ENCODE data around the gene KCNH2.

DNA sequence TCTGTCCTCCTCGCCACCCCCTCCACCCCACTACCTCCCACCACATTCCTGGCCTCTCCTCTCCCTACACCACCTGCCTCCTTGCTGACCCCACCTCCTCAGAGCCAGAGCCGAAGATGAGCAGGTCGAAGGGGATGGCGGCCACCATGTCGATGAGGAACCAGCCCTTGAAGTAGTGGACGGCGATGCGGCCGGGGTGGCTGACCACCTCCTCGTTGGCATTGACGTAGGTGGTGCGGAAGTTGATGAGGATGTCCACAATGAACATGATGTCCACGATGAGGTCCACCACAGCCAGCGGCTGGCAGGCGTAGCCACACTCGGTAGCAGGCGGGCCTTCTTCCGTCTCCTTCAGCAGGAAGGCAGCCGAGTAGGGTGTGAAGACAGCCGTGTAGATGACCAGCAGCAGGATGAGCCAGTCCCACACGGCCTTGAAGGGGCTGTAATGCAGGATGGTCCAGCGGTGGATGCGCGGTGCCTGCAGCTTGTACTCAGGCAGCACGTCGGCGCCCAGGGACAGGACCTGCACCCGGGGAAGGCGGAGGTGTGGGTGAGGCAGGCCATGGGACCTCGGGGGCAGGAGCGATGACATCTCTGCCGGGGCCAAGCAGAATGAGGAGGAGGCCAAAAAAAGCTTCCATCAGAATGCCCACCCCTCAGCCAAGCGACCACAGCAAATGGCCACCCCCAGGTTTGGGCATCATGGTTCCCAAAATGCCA, 25.6 kb downstream of the KCNH2 start:
- TF ChIP-seq GABPA (IDR thresholded peaks at IDR 0.05; ENCODE audit: borderline replicate concordance, insufficient read depth, low read length) (no peak), EZH2 (IDR thresholded peaks at IDR 0.05; ENCODE audit: low read depth, low read length, severe bottlenecking) (no peak), POLR2A (IDR thresholded peaks at IDR 0.05; ENCODE audit: control extremely low read depth in 1 of 2, low read depth in 2 of 2, low read length in 2 of 2) (no peak), POLR2AphosphoS5 (IDR thresholded peaks at IDR 0.05; ENCODE audit: low read depth, low read length) (no peak), GTF2F1 (IDR thresholded peaks at IDR 0.05; ENCODE audit: borderline replicate concordance, low read depth, low read length) (no peak), CREB1 (IDR thresholded peaks at IDR 0.05) (no peak)
- TF ChIP-seq, protein P1, sequence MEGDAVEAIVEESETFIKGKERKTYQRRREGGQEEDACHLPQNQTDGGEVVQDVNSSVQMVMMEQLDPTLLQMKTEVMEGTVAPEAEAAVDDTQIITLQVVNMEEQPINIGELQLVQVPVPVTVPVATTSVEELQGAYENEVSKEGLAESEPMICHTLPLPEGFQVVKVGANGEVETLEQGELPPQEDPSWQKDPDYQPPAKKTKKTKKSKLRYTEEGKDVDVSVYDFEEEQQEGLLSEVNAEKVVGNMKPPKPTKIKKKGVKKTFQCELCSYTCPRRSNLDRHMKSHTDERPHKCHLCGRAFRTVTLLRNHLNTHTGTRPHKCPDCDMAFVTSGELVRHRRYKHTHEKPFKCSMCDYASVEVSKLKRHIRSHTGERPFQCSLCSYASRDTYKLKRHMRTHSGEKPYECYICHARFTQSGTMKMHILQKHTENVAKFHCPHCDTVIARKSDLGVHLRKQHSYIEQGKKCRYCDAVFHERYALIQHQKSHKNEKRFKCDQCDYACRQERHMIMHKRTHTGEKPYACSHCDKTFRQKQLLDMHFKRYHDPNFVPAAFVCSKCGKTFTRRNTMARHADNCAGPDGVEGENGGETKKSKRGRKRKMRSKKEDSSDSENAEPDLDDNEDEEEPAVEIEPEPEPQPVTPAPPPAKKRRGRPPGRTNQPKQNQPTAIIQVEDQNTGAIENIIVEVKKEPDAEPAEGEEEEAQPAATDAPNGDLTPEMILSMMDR (IDR thresholded peaks at IDR 0.05; ENCODE audit: control extremely low read depth in 1 of 3, insufficient read depth in 1 of 3, low read depth in 1 of 3, low read length in 3 of 3) = no peak
- TF ChIP-seq, protein P2, sequence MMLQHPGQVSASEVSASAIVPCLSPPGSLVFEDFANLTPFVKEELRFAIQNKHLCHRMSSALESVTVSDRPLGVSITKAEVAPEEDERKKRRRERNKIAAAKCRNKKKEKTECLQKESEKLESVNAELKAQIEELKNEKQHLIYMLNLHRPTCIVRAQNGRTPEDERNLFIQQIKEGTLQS (IDR thresholded peaks at IDR 0.05; ENCODE audit: insufficient read depth, low read depth, low read length) = no peak

Measured in H1 (cell line).